H1 (cell line): ENCODE measurements around the gene DSCAM. TPM values are rescaled to one million over a fixed set of nuclear protein-coding genes. Genes with fewer than 3 reads are reported as not detected.

Experiments
- BRCA1 ChIP-seq: IDR thresholded peaks from 2 replicates; pipeline ENCODE4 v1.6.1; 2012; ENCODE audit warnings: low read depth, low read length, improper control_type of control experiment
- CHD7 ChIP-seq: fragments of 300-600 bp; sonication (generic); IDR thresholded peaks from 2 replicates; pipeline ENCODE4 v1.7.1; 2012; ENCODE audit warnings: low read length, moderate library complexity, mild to moderate bottlenecking, inconsistent platforms; ENCODE audit not compliant: insufficient replicate concordance
- CTCF ChIP-seq, 3 experiments: IDR thresholded peaks; 1 replicate in 2 of 3; 2 replicates in 1 of 3; pipeline versions ENCODE4 v1.5.1 to v1.6.1; 2011; ENCODE audit warnings: low read length in 3 of 3, mild to moderate bottlenecking in 3 of 3, inconsistent platforms in 2 of 3, low read depth in 1 of 3, moderate library complexity in 1 of 3; ENCODE audit not compliant: insufficient read depth in 1 of 3; ENCODE audit errors: control extremely low read depth in 1 of 3
- FOSL1 ChIP-seq: IDR thresholded peaks from 2 replicates; pipeline ENCODE4 v1.6.1; 2011; ENCODE audit warnings: mild to moderate bottlenecking, low read depth, low read length, moderate library complexity; ENCODE audit not compliant: insufficient read depth
- SUZ12 ChIP-seq: fragments of 200-600 bp; sonication (generic); IDR thresholded peaks from 2 replicates; pipeline ENCODE4 v1.6.1; 2012; ENCODE audit warnings: mild to moderate bottlenecking, inconsistent platforms, low read length, moderate library complexity, mixed read lengths
- polyA plus RNA-seq, 7 experiments: library from polyadenylated mRNA; depleted of rRNA in 3 of 7; stranded (reverse) in 5 of 7; unstranded in 2 of 7; fragments of >200 nt in 5 of 7; fragments of 200-250 nt in 2 of 7; gene quantifications; 1 replicate in 5 of 7; 2 replicates in 1 of 7; 4 replicates in 1 of 7; pipeline versions ENCODE4 v1.2.1 to v1.2.3, GENCODE V29; 2011 to 2013; ENCODE audit warnings: missing spikeins in 2 of 7, mixed read lengths in 2 of 7
- total RNA-seq: library from RNA; stranded (reverse); fragmentation: NEBNext Ultra II Directional; extraction: Animal tissue kit (Norgen Biotek cat#: 25700); gene quantifications from 2 replicates; pipeline ENCODE4 v1.2.1, GENCODE V29; 2021

Gene DSCAM
- total and polyA plus RNA-seq, 2 of the 8 experiments (the other 6 are each of a cell fraction or from before 2014, with no cell fraction given), result 0.02 to 0.15 TPM

- TF ChIP-seq BRCA1, result no peak
- TF ChIP-seq CTCF (IDR thresholded peaks at IDR 0.05; ENCODE audit: control extremely low read depth in 1 of 3, insufficient read depth in 1 of 3, low read depth in 1 of 3, low read length in 3 of 3), result no peak
- no peak for TF ChIP-seq CHD7
- no peak for TF ChIP-seq FOSL1
- no peak for TF ChIP-seq SUZ12
These were observed 293.2 kb downstream of the DSCAM start (continued) for GRCh38 chr21:40553781-40554180.
